ENCODE results near the gene CGNL1.
A peak's percentile ranks its signal among the peaks of the same experiment; 100 is the strongest.

- TF ChIP-seq CTCF (IDR thresholded peaks at IDR 0.05) (peak; percentile 39 to 82 (median 66)), POLR2A (IDR thresholded peaks at IDR 0.05) (no peak)
Observed at GRCh38 chr15:57541805-57542504, 165.7 kb downstream of the CGNL1 start.
